HS-27A (cell line): Measurements from ENCODE around the gene DLX3.
A peak's percentile ranks its signal among the peaks of the same experiment; 100 is the strongest.

Experiments
- DNase-seq: peaks from one replicate; pipeline ENCODE4 v3.0.0-alpha.2; 2012; ENCODE audit warnings: low read depth, missing footprints

The DLX3 gene

GRCh38 chr17:50023520-50023919, 28.5 kb upstream of the DLX3 start:
- DNase-seq: no peak

GRCh38 chr17:50022463-50023130, 27.6 kb upstream of the DLX3 start:
- DNase-seq: no peak

- no peak for DNase-seq
These were observed 26.8 kb upstream of the DLX3 start for GRCh38 chr17:50021681-50022370.

GRCh38 chr17:50020841-50021599, 26.0 kb upstream of the DLX3 start:
- DNase-seq: no peak

GRCh38 chr17:50018909-50019308, 23.9 kb upstream of the DLX3 start:
- no peak for DNase-seq

- no peak for DNase-seq
These were observed 20.1 kb upstream of the DLX3 start for GRCh38 chr17:50015146-50015545.

- DNase-seq: no peak
These were observed 19.6 kb upstream of the DLX3 start for GRCh38 chr17:50014471-50015088.

GRCh38 chr17:50013079-50013478, 18.1 kb upstream of the DLX3 start:
- DNase-seq: no peak

GRCh38 chr17:50009282-50009681, 14.3 kb upstream of the DLX3 start:
- no peak for DNase-seq

GRCh38 chr17:50003911-50004310, 8.9 kb upstream of the DLX3 start:
- no peak for DNase-seq

- DNase-seq: no peak
These were observed 4.0 kb upstream of the DLX3 start for GRCh38 chr17:49998836-49999511.

- DNase-seq: peak; percentile 62
These were observed 3.0 kb upstream of the DLX3 start for GRCh38 chr17:49997773-49998703.

GRCh38 chr17:49997301-49997650, 2.3 kb upstream of the DLX3 start:
- no peak for DNase-seq

GRCh38 chr17:49996495-49997300, 1.7 kb upstream of the DLX3 start:
- DNase-seq: peak; percentile 20

- no peak for DNase-seq
These were observed 1.1 kb upstream of the DLX3 start for GRCh38 chr17:49996121-49996494.

GRCh38 chr17:49994085-49995054, 654 bp downstream of the DLX3 start:
- no peak for DNase-seq

GRCh38 chr17:49993423-49994060, 1.5 kb downstream of the DLX3 start:
- no peak for DNase-seq

GRCh38 chr17:49992933-49993422, 2.0 kb downstream of the DLX3 start:
- DNase-seq: no peak
